ENCODE measurements around the gene MBNL1. TPM values are rescaled to one million over a fixed set of nuclear protein-coding genes. Genes with fewer than 3 reads are reported as not detected.
A peak's percentile ranks its signal among the peaks of the same experiment; 100 is the strongest.

The MBNL1 gene
- total RNA-seq, 6 experiments from 2014 or later, result 49.9 to 89.6 (median 63.2) TPM

DNA sequence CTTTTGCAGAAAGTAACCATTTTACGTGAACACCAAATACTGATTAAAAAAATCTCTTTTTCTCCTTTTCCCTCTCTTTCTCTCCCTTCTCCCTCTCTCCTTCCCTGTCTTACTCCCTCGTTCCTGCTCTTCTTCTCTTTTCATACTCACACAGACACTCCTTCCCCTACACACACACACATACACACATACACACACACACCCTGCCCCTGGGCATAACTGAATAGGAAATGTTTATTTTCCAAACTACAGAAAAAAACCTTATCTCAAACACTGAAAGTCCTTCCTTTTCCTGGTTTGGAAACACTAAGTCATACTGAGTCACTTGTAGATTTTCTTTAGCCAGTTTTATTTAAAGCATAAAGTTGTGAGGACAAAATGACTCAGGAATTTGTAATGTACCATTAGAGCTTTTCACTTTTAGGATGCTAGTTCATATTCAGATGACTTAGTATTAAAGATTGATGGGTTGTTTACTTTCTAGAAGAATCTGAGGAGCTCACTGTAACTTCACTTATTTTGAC, 62.4 kb downstream of the MBNL1 start:
- TF ChIP-seq, protein P1, sequence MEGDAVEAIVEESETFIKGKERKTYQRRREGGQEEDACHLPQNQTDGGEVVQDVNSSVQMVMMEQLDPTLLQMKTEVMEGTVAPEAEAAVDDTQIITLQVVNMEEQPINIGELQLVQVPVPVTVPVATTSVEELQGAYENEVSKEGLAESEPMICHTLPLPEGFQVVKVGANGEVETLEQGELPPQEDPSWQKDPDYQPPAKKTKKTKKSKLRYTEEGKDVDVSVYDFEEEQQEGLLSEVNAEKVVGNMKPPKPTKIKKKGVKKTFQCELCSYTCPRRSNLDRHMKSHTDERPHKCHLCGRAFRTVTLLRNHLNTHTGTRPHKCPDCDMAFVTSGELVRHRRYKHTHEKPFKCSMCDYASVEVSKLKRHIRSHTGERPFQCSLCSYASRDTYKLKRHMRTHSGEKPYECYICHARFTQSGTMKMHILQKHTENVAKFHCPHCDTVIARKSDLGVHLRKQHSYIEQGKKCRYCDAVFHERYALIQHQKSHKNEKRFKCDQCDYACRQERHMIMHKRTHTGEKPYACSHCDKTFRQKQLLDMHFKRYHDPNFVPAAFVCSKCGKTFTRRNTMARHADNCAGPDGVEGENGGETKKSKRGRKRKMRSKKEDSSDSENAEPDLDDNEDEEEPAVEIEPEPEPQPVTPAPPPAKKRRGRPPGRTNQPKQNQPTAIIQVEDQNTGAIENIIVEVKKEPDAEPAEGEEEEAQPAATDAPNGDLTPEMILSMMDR (IDR thresholded peaks at IDR 0.05), result no peak
- TF ChIP-seq POLR2A (IDR thresholded peaks at IDR 0.05), result no peak
- intact Hi-C loops (cut with DNase I), result no loop called here
- H3K9me3 ChIP-seq, result no peaks in the 10 kb centered on the region
- ATAC-seq, result peak; percentile 56 to 78 (median 70)
- no peak overlapping the region for H3K4me3 ChIP-seq
- peaks cover 0 to 46% (median 5%) of the 10 kb centered on the region in 4 donors for H3K4me1 ChIP-seq
- peak overlapping the region; percentile 17 to 58 (median 19) for H3K27ac ChIP-seq
- WGBS (ENCODE audit: insufficient coverage, low coverage, low lambda C conversion rate, missing lambda C conversion rate), result 25% methylated on average over 2 of the region's 2 CpGs
- no peaks in the 10 kb centered on the region for H3K27me3 ChIP-seq
- H3K36me3 ChIP-seq, result no peaks in the 10 kb centered on the region
- DNase-seq, result no peak

DNA sequence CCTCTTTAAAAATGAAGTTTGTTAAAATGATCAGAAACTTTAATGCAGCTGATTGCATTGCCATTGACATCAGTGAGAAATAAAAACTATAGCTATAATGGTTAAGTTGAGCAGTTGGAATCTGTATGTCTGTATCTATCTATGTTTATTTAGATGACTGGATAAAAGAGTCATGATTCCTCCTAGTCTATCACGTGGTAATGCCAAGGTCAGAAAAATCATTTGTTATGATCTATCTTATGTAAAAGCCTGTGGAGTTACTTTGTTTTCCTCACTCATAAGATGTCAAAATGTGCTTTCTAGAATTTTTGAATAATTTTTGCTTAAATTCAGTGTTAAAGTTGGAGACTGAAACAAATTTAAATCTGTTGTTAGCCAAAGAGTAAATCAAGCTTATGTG, 63.3 kb downstream of the MBNL1 start:
- Histone ChIP-seq H3K36me3 (no peaks in the 10 kb centered on the region), H3K9me3 (no peaks in the 10 kb centered on the region), H3K27ac (peak overlapping the region in 1 of 3 donors; percentile 58), H3K27me3 (no peaks in the 10 kb centered on the region), H3K4me3 (no peak overlapping the region), H3K4me1 (peaks cover 0 to 46% (median 5%) of the 10 kb centered on the region in 4 donors)
- intact Hi-C loops (cut with DNase I), result no loop called here
- ATAC-seq (no peak), DNase-seq (no peak)
- TF ChIP-seq, protein P1 (IDR thresholded peaks at IDR 0.05), result no peak
- no peak for TF ChIP-seq POLR2A (IDR thresholded peaks at IDR 0.05)
- WGBS (ENCODE audit: insufficient coverage, low coverage, low lambda C conversion rate, missing lambda C conversion rate), result 18% methylated on average over 1 of the region's 1 CpG

DNA sequence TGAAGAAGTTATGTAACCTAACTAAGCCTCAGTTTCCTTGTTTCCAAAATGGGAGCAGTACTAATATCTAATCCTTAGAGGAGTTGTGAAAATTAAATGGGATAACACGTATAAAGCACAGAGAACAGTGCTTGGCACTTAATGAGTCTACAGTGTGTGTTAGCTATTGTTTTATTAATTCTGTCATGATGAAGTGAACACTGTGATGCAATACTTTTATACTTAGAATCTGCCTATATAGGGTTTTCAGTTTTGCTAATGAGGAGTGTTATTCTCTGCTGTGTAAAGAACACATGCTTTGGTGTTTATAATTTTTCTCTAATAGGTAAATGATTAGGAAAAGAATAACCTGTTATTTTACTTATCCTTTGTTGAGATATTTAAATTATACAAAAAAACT, 65.2 kb downstream of the MBNL1 start:
- Histone ChIP-seq H3K4me1 (peaks cover 0 to 36% (median 0%) of the 10 kb centered on the region in 4 donors), H3K27me3 (no peaks in the 10 kb centered on the region), H3K9me3 (no peaks in the 10 kb centered on the region), H3K4me3 (no peak overlapping the region), H3K36me3 (no peaks in the 10 kb centered on the region), H3K27ac (no peak overlapping the region)
- DNase-seq, result no peak
- no peak for ATAC-seq
- intact Hi-C loops (cut with DNase I), result no loop called here
- WGBS (ENCODE audit: insufficient coverage, low coverage, low lambda C conversion rate, missing lambda C conversion rate), result 81% methylated on average over 1 of the region's 1 CpG
- TF ChIP-seq, protein P1 (IDR thresholded peaks at IDR 0.05), result no peak
- TF ChIP-seq POLR2A (IDR thresholded peaks at IDR 0.05), result no peak

DNA sequence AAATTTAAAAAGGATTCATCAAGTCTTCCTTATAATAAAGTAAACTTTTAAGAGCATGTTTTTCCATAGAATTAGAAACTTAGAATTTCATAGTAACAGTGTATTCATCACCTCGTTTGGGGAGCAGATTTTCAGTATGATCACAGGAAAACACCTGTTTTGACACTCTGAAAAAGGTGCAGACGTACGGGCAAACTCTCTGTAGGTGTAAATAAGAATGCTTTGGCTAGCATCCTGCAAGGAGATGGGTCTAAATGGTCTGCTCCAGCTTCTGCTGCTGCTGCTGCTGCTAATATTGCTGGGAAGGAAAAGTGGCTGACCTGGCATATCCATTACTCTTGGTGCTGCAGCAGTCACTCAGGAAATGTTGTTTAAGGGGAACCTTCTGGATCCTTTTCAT, 66.0 kb downstream of the MBNL1 start:
- ATAC-seq (no peak), DNase-seq (no peak)
- Histone ChIP-seq H3K4me3 (no peak overlapping the region), H3K4me1 (peaks cover 0 to 32% (median 0%) of the 10 kb centered on the region in 4 donors), H3K27me3 (no peaks in the 10 kb centered on the region), H3K9me3 (no peaks in the 10 kb centered on the region), H3K27ac (no peak overlapping the region), H3K36me3 (no peaks in the 10 kb centered on the region)
- 70% methylated on average over 3 of the region's 3 CpGs for WGBS (ENCODE audit: insufficient coverage, low coverage, low lambda C conversion rate, missing lambda C conversion rate)
- no peak for TF ChIP-seq POLR2A (IDR thresholded peaks at IDR 0.05)
- TF ChIP-seq, protein P1 (IDR thresholded peaks at IDR 0.05), result no peak
- intact Hi-C loops (cut with DNase I), result no loop called here
